HTERT RPE-1 (cell line): ENCODE results near the gene UBE4A.
"Not testable (repeated sequence)": the region's sequence is repeated elsewhere in the genome, so short reads cannot be mapped to it uniquely, and the experiment has no call there.

Source experiments
- in situ Hi-C: fragments of 300-500 bp; cut with MboI; formaldehyde crosslinking; loops from 4 replicates; pipeline ENCODE4 v1.14.3; 2020; ENCODE audit warnings: low sequenced_read_pairs

UBE4A gene

DNA sequence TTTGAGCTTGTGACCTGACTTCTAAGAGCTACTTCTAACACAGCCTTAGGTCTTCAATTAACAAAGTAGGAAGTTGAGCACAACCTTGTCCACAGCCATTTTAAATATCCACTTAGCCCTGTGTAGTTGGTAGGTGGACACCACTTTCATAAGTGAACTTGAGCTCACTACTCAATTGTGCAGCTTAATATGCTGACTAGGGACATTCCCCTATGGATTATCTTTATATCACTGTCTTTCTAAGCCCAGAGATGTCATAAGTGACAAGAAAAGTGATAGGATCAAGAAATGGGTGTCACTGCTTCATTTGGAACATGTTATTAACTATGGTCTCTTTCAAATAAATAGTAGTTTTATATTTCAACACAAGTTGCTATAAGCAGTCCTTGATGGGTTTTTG, 38.0 kb downstream of the UBE4A start:
- in situ Hi-C loops, result no loop called here

DNA sequence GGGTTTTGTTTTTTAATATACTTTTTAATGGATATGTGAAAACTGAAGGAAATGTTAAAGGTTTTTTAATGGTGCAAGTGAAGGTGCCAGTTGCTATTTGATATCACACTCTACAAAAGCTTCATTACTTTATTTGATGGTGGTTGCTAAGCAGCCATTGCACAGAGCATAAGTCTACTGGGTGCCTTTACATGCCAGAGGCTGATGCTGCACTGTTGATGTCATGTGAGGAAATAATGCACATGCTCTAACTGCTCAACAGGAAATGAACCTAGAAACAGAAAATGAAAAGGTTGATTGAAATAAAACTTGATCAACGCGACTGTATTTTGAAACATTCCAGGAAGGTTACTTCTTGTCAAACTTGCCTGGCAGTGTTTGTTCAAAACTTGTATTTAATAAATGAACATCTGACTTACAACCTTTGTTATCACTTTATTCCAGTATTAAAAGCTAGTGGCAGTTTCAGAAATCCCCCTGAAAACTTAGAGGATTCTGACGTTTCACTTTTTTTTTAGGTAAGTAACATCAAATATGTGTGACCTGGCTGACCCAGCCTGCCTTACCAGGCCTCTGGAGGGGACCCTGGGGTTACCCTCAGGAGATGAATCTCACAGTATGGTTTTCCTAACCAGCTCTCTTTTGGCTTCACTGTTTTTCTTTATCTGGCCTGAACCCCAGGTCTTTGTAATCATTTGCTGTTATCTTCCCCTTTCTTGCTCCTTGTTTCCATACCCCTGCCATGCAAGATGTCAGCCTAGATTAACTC, 39.6 kb downstream of the UBE4A start:
- in situ Hi-C loops, result no loop called here

DNA sequence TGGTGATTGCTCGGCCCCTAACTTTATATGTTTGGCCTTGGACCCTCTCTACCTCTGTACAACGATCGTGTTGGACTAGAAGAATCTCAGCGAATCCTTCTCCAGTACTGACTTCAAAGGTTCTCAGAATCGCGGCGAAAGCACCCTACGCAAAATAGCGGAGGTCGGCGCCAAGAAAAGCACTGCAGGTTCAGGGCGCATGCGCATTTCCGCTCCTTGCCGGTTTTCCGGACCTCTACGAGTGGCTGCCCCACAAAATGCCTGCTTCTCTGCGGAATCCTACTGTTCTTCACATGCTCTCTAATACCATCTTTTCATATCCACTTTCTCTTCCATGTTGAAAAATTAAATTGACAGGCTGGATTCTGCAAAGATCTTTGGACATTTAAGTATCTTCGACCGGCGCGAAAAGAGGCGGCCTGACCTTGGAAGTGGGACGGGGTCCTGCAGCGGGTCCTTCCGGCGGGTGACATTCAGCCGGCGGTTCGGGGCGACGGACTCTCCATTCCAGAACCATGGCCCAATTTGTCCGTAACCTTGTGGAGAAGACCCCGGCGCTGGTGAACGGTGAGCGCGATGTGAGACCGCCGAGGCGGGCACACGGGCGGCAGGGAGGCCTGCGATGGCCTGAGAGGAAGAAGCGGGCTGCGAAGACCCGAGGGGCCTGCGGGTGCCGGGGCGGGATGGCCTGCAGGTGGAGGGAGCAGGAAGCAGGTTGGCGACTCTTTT, 41.9 kb downstream of the UBE4A start, which contains the start of gene ATP5MG:
Gene ATP5MG, plus strand, starts transcription at position 456 of the 729 bp plus-strand sequence. Its CDS starts 60 bp downstream, at position 516.
- in situ Hi-C loops, result no loop called here

DNA sequence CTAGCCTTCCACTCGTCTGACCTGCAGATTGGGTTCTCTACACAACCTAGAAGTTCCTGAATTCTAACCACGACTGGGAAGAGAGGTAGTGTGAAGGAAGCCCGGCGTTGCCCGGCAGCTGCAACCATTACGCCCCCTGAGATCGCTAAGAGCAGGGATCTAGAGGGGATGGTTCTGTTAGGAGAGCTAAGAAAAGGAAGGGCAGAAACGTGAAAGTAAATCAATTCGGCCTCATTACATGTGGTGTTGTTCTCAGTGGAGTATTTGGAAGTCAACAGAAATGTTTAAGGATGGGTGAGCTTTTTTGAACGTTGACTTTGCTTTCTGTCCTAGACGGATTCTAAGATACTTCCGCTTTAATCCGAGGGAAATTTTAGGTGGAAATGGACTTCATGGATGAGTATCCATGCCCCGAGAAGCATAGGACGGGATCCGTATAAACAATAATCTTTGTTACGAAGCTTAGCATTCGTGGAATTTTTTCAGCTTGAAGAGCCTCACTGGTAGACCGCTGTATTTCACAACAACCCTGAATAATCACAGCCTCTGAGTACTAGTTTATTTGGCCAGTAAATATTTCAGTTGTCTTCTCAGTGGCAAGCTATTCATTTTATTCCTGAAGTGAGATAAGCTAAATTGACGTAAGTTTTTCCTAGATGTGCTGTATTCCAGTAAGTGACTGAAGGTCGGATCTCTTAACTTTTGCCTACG, 42.6 kb downstream of the UBE4A start:
- in situ Hi-C loops, result no loop called here

DNA sequence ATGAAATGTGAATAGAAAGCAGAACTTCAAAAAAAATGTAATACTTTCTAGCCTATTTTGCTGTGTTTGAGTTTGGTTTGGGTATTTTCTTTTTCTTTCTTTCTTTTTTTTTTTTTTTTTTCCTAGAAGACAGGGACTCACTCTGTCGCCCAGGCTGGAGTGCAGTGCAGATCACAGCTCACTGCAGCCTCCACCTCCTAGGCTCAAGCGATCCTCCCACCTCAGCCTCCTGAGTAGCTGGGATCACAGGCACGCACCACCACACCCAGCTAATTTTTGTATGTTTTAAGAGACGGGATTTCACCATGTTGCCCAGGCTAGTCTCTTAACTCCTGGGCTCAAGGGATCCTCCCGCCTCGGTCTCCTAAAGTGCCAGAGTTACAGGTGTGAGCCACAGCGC, 43.2 kb downstream of the UBE4A start:
- in situ Hi-C loops, result not testable (repeated sequence)

DNA sequence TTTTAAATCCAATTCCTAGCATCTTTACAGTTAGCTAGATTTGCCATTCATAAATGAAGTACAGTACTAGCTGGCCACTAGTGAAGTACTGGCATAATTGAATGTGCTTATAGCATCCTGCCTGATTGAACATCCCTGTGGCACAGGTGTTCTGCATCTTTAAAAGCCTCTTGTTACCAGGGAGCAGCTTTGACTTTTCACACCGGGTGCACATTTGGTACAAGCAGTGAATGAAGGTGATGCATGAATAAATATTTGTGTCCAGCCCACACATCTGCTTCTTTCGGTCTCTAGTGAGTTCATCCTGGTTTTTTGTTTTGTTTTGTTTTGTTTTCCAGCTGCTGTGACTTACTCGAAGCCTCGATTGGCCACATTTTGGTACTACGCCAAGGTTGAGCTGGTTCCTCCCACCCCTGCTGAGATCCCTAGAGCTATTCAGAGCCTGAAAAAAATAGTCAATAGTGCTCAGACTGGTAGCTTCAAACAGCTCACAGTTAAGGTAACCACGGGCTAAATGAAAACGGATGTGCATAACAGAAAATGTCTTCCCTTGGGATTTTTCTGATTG, 47.3 kb downstream of the UBE4A start:
- in situ Hi-C loops, result no loop called here

DNA sequence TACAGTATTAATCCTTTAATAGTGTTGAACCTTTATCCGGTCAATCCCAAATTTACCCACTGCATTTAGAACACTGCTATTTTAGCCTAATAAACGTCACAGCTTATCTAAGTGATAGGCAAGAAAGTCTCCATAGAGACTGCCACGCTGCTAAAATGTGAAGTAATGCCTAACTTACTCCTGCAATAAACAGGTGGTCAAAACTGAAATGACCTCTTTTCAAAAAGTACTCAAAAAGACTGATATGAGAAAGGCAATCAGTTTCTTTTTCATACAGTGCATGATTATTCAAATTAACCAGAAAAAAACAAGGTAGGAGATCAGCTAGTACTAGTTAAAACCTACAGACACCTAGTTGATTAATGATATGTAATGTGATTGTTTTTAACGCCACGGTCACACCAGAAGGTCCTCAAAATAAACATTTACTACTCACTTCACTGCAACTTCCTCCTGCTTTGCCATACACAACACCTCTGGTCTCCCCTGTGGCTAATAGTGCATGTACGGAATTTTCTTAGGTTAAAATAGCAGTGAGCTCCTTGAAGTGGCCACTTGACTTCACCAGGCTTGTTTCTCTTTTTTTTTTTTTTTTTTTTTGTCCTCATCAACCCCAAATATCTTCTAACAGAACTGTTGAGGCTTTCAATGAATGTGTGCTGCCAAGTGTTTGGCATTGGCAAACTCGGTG, 50.8 kb downstream of the UBE4A start:
- in situ Hi-C loops, result no loop called here

DNA sequence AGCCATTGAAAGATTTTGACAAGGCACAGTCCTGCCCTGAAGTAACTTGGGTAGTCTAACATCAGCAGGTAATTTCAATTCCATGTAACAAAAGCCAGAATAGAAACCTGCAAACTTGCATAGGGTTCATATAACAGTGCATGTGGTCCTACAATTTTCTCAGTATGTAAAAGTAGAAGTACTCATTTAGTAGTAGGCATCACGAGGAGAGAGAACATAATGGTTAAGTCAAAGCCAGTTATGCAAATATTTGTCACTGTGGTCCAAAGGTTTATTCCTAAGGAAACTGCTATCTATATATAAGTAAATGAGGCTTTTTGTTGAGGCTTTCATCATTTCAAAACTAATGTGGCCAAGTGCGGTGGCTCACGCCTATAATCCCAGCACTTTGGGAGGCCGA, 52.1 kb downstream of the UBE4A start:
- in situ Hi-C loops, result no loop called here

DNA sequence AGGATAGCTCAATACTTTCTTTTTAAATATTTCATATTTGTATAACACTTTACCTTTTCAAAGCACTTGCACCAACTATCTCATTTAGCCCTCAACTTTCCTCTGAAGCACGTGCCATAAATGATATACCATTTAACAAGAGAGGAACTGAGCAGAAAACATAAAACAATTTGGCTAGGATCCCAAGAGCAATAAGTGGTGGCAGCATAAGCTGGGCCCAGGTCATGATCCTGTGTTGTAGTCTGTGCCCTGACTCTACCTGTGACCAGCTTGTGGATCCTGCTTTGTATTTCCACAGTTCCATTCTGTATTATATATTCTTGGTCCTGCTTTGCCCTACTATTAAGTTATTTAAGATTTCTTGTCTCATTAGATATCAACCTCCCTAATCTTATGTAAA, 53.5 kb downstream of the UBE4A start:
- in situ Hi-C loops, result no loop called here

DNA sequence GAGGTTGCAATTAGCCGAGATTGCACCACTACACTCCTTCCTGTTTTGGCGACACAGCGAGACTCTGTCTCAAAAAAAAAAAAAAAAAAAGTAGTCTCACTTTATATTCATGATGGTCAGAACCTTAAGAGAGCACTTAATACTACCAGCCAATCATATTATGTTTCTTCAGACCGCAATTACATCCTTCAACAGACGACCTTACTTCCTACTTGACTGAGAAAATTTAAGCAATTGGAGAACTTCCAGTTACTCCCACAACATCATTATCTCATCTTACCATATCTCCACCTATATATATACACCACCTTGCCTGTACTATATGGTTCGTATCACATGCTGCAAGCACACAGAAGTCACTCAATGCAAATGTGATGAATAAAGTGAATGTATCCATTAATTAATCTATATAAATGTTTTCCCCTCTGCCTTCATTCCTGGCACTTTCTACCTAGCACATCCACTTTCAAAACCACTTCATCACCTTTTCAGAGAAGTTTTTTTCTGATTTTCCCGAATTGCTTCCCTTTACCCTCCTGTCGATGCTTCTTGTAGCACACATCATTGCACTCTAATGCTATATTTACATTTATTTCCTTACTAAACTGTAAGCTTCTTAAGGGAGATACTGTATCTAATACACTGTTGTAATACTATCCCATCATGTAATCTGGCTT, 55.8 kb downstream of the UBE4A start:
- in situ Hi-C loops, result no loop called here

DNA sequence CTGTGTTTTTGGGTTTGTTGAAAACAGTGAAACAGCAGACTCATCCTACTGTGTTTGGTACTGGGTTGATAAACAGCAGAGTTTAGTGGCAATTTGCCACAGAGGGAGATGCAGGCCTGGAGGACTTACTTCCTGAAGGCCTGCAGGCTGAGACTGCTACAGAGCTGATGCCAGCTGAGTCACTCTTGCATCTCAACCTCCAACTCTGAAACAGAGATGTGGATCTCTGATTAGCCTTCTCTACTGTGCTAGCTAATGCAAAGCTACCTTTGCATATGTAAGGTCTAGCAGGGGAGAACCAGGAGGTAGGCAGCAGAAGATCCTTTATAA, 56.3 kb downstream of the UBE4A start:
- in situ Hi-C loops, result no loop called here

DNA sequence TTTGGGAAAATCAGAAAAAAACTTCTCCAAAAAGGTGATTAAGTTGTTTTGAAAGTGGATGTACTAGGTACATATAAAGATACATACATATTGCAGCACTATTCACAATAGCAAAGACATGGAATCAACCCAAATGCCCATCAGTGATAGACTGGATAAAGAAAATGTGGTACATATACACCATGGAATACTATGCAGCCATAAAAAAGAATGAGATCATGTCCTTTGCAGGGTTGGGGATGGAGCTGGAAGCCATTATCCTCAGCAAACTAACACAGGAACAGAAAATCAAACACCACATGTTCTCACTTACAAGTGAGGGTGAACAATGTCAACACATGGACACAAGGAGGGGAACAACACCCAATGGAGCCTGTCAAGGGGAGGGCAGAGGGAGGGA, 57.5 kb downstream of the UBE4A start:
- in situ Hi-C loops, result not testable (repeated sequence)

DNA sequence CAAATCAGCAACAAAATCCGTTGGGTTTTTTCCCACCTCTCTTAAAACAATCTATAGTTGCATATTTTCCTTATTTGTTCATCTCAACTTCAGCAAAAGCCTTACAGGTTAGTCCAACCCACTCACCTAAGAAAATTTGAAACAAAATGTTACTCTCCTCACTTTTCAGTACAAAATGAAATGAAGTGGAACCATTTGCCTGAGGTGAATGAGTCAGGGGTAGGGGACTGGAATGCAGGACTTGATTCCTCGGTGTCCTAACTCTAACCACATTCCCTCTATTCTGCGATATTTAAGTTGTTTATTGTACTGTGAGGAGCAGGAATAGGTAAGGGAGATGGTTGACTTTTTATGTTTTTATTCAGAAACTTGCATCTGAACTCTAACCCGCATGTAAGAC, 58.4 kb downstream of the UBE4A start:
- in situ Hi-C loops, result no loop called here

DNA sequence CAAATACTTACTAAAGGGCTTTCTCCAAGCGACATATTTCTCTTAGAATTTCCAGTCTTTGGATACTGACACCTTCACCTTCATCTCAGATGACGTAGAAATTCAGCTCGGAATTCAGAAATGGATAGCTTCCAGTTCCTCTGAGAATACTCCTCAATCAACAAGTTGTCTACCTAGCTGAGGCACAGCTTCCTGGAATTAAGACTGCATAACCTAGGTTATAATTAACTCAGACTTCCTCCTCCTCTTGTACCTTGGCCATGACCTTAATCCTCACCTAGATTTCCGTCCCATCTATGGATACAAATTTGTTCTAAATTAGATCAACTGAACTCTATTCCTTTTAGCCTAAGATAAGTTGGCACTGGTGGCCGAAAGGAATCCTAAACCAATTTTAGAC, 59.4 kb downstream of the UBE4A start:
- in situ Hi-C loops, result no loop called here

DNA sequence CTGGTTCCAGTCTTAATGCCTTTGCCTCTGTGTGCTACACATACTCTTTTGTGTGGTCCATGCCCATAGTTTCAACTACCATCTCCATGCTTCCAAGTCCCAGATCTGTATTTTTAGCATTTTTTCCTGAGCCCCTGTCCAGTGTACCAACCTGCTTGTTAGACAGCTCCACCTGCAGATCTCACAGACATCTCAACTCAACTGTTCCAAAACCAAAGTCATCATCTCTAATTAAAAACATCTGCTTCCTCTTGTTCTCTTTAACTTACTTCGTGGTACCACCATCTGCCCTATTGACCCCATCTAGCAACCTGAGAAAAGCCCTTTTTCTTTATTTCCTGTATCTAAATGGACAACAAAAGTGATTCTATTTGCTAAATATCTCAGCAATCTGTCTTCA, 68.3 kb downstream of the UBE4A start:
- in situ Hi-C loops, result no loop called here

DNA sequence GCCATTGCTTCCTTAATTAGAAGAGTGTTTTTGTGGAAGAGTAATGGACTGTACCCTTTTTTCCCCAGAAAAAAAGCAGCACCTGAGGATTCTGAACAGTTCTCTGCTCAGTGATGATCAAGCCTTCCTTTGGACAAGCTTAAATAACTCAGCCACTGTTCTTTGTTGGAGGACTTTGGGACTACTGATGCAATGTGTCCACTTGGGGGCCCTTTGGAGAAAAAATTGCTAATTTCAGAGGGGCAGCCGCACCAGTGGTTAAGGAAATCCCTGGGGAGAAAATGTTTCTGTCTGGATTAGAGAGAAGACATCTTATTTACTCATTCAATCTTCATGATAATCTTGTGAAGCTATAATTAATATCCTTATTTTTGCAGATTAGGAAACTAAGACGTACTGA, 71.6 kb downstream of the UBE4A start:
- in situ Hi-C loops, result no loop called here

DNA sequence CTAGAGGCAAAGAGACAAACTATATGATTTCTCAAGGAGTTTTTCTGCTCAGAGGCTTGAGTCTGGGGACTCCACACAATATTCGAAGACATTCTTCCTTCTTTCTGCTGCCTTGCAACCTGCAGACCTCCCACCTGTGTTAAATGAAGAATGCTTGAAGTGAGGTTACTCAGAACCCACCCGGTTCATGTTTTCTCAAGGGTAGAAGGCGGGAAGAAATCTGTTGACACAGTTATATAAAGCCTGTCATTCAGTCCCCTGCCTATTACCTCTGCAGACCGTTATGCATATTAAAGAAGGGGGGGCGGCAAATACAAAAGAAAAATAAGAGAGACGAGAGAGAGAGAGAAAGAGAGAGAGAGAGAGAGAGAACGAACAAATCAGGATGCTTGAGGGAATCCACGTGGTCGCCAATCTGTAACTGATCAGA, 74.7 kb downstream of the UBE4A start:
- in situ Hi-C loops, result no loop called here

DNA sequence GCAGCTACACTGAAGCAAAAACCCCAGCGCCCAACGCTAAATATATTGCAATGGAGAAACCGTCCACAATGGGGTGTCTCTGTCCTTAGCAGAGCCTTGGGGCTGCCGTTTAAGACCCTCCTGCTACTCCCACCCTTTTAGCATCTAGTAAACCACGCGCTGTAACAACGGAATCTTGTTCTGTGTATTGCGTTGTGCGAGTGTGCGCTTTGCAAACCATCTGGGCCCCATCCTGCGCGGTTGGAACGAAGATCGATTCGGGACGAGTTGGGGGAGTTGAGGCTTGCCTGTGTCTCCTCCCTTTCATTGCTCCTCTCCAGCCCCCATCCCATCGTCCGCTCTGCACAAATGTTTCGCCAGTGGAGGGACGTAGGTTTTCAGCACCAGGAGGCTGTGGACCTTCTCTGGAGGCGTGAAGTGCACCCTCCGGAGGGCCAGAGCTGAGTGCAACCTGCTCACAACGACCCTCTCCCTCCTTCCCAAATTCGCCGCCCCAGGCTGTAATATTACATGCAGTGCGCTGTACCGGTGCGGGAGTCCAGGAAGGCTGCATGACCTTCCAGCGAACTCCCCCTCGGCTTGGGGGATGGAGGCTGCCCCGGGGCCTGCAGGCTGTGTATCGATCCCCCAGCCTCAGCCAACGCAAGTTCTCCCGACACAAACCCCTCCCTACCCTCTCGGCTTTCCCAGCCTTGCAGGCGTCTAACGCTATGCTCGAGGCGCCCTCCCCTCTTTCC, 75.3 kb downstream of the UBE4A start:
- in situ Hi-C loops, result no loop called here

DNA sequence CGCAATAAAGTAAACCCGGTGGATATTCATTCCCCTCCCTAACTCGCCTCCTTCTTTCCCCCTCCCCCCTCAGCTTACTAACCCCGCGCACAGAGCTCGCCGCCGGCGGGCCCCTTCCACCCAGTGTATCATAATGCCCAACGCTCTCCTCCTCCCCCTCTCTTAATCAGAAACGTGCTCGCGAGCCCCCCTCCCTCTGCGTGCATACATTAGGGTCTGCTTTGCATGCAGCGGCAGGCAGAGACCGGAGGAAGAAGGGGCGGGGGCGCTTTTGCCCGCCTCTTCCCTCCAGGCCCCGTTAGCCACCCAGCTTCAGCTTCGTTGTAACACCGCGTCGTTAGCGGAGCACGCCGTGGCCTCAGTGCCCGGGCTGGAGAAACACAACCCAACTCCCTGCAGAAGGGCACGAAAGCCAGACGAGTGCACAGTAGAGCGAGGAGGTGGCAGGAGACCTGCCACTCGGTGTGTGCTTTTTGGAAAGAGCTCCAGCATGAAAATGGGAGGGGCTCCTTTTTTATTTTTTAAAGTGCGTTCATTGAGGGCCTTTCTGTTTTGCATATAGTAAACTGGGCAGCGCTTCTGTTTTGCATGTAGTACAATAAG, 76.0 kb downstream of the UBE4A start:
- in situ Hi-C loops, result no loop called here
